Measurements from ENCODE around the gene MYO7B. TPM values are rescaled to one million over a fixed set of nuclear protein-coding genes. Genes with fewer than 3 reads are reported as not detected.

Gene MYO7B
- total and polyA plus RNA-seq, 9 of the 15 experiments (the other 6 are each of a cell fraction or from before 2014, with no cell fraction given): 0.08 TPM; not detected in 8

- TF ChIP-seq MNT (conservative IDR thresholded peaks at IDR 0.05) (0 out of 4 replicates have a peak, but pooled peaks have one; percentile 7 to 18), PTRF (tag; IDR thresholded peaks at IDR 0.05) (no peak), L3MBTL2 (IDR thresholded peaks at IDR 0.05) (0 out of 2 replicates have a peak, but pooled peaks have one; percentile 39), LEF1 (IDR thresholded peaks at IDR 0.05) (0 out of 2 replicates have a peak, but pooled peaks have one; percentile 32), ZSCAN32 (CRISPR knock-in tag; IDR thresholded peaks at IDR 0.05) (no peak), GTF2E2 (tag; IDR thresholded peaks at IDR 0.05) (0 out of 2 replicates have a peak, but pooled peaks have one; percentile 33), PHF21A (IDR thresholded peaks at IDR 0.05; ENCODE audit: borderline replicate concordance, low read depth) (no peak), PBX2 (CRISPR knock-in tag; IDR thresholded peaks at IDR 0.05; ENCODE audit: low read depth) (peak; percentile 48; the same call in 1 of the 2 replicates), PBX2 (tag; conservative IDR thresholded peaks at IDR 0.05; ENCODE audit: low read depth) (peak; percentile 91), DPF2 (IDR thresholded peaks at IDR 0.05) (peak; percentile 60), THRAP3 (IDR thresholded peaks at IDR 0.05; ENCODE audit: borderline replicate concordance) (no peak), ARID3A (IDR thresholded peaks at IDR 0.05; ENCODE audit: borderline replicate concordance, low read depth, low read length) (no peak), MEIS2 (IDR thresholded peaks at IDR 0.05; ENCODE audit: partially characterized antibody) (peak; percentile 87), LCOR (CRISPR knock-in tag; IDR thresholded peaks at IDR 0.05) (no peak), SMARCE1 (IDR thresholded peaks at IDR 0.05) (0 out of 2 replicates have a peak, but pooled peaks have one; percentile 22), RAD51 (IDR thresholded peaks at IDR 0.05; ENCODE audit: borderline replicate concordance, low read depth) (0 out of 2 replicates have a peak, but pooled peaks have one; percentile 35), SMARCC2 (IDR thresholded peaks at IDR 0.05; ENCODE audit: low read depth) (peak; percentile 46), ZC3H11A (IDR thresholded peaks at IDR 0.05; ENCODE audit: low read depth, low read length) (0 out of 2 replicates have a peak, but pooled peaks have one; percentile 8), HMG20A (CRISPR knock-in tag; conservative IDR thresholded peaks at IDR 0.05) (no peak), ZNF583 (CRISPR knock-in tag; IDR thresholded peaks at IDR 0.05) (no peak), USF1 (CRISPR knock-in tag; IDR thresholded peaks at IDR 0.05) (peak; percentile 20; the same call in 1 of the 2 replicates), ZNF24 (IDR thresholded peaks at IDR 0.05) (no peak), POLR2AphosphoS2 (IDR thresholded peaks at IDR 0.05; ENCODE audit: low read length) (no peak)
Observed at GRCh38 chr2:127527001-127527804, 8.3 kb upstream of the MYO7B start (continued).

All from K562 (cell line).